Type B pancreatic cell (in vitro differentiated cells): Measurements from ENCODE around the gene RINL. TPM values are rescaled to one million over a fixed set of nuclear protein-coding genes. Genes with fewer than 3 reads are reported as not detected.

Experiments
- DNase-seq: peaks from one replicate; pipeline ENCODE4 v3.0.0; 2021; ENCODE audit warnings: mixed read lengths; ENCODE audit not compliant: unreplicated experiment; ENCODE audit errors: extremely low spot score
- H3K27ac Mint-ChIP-seq: 2 replicates; pipeline ENCODE4 v1.8.0; 2021; ENCODE audit warnings: mild to moderate bottlenecking, mixed read lengths
- H3K27me3 Mint-ChIP-seq: 2 replicates; pipeline ENCODE4 v1.8.0; 2021; ENCODE audit warnings: mixed read lengths
- H3K36me3 Mint-ChIP-seq: 2 replicates; pipeline ENCODE4 v1.8.0; 2021; ENCODE audit warnings: mixed read lengths
- H3K4me1 Mint-ChIP-seq: one replicate; pipeline ENCODE4 v1.8.0; 2021; ENCODE audit warnings: mixed read lengths; ENCODE audit not compliant: unreplicated experiment
- H3K4me3 Mint-ChIP-seq: 2 replicates; pipeline ENCODE4 v1.8.0; 2021; ENCODE audit warnings: mild to moderate bottlenecking, mixed read lengths
- H3K9me3 Mint-ChIP-seq: 2 replicates; pipeline ENCODE4 v1.8.0; 2021; ENCODE audit warnings: mixed read lengths
- total RNA-seq: library from RNA; stranded (reverse); gene quantifications from 2 replicates; pipeline ENCODE4 v1.2.1, GENCODE V29; 2021; ENCODE audit warnings: low replicate concordance
- TF ChIP-seq, protein P1 (sequence below): fragments of 200-600 bp; sonication (generic); conservative IDR thresholded peaks from 2 replicates; pipeline ENCODE4 v1.5.0; 2021; ENCODE audit warnings: antibody characterized with exemption, mild to moderate bottlenecking

Gene RINL
- total RNA-seq, 1 donor from 2014 or later: 3.4 TPM

DNA sequence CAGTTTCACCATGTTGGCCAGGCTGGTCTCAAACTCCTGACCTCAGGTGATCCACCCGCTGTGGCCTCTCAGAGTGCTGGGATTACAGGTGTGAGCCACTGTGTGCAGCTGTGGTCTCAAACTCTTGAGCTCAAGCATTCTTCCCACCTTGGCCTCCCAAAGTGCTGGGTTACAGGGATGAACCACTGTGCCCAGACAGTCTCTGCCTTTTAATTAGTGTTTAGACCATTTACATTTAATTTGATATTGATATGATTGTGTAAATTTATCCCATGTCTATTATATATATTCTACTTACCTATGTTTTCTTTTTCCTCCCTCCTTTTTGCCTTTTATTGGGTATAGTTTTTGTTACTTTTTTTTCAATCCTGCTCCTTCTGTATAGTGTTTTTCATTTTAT, 23.6 kb upstream of the RINL start:
- DNase-seq: no peak
- H3K27me3 Mint-ChIP-seq: no peaks in the 10 kb centered on the region
- no peak overlapping the region for H3K27ac Mint-ChIP-seq
- peak overlapping the region; percentile 16 for H3K4me3 Mint-ChIP-seq
- TF ChIP-seq, protein P1, sequence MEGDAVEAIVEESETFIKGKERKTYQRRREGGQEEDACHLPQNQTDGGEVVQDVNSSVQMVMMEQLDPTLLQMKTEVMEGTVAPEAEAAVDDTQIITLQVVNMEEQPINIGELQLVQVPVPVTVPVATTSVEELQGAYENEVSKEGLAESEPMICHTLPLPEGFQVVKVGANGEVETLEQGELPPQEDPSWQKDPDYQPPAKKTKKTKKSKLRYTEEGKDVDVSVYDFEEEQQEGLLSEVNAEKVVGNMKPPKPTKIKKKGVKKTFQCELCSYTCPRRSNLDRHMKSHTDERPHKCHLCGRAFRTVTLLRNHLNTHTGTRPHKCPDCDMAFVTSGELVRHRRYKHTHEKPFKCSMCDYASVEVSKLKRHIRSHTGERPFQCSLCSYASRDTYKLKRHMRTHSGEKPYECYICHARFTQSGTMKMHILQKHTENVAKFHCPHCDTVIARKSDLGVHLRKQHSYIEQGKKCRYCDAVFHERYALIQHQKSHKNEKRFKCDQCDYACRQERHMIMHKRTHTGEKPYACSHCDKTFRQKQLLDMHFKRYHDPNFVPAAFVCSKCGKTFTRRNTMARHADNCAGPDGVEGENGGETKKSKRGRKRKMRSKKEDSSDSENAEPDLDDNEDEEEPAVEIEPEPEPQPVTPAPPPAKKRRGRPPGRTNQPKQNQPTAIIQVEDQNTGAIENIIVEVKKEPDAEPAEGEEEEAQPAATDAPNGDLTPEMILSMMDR: no peak
- H3K36me3 Mint-ChIP-seq: peaks cover 3% of the 10 kb centered on the region
- H3K9me3 Mint-ChIP-seq: no peaks in the 10 kb centered on the region
- H3K4me1 Mint-ChIP-seq: peaks cover 12% of the 10 kb centered on the region

- no peaks in the 10 kb centered on the region for H3K27me3 Mint-ChIP-seq
- TF ChIP-seq, protein P1: no peak
- no peaks in the 10 kb centered on the region for H3K9me3 Mint-ChIP-seq
- H3K27ac Mint-ChIP-seq: peak overlapping the region; percentile 97
- no peak for DNase-seq
- H3K36me3 Mint-ChIP-seq: peaks cover 3% of the 10 kb centered on the region
- peaks cover 12% of the 10 kb centered on the region for H3K4me1 Mint-ChIP-seq
- peak overlapping the region; percentile 96 for H3K4me3 Mint-ChIP-seq
These were observed 22.7 kb upstream of the RINL start for GRCh38 chr19:38900743-38901190.

- no peaks in the 10 kb centered on the region for H3K27me3 Mint-ChIP-seq
- peaks cover 3% of the 10 kb centered on the region for H3K36me3 Mint-ChIP-seq
- no peaks in the 10 kb centered on the region for H3K9me3 Mint-ChIP-seq
- H3K4me3 Mint-ChIP-seq: peak overlapping the region; percentile 96
- peaks cover 12% of the 10 kb centered on the region for H3K4me1 Mint-ChIP-seq
- H3K27ac Mint-ChIP-seq: peak overlapping the region; percentile 97
- no peak for DNase-seq
- TF ChIP-seq, protein P1: no peak
These were observed 22.1 kb upstream of the RINL start for GRCh38 chr19:38900202-38900629.

GRCh38 chr19:38899447-38900201, 21.5 kb upstream of the RINL start, which contains the start of the genes NFKBIB and SIRT2:
TSS of gene NFKBIB (plus strand) at chr19:38899969. CDS start at chr19:38900033, 64 bp downstream.
TSS of gene SIRT2 (minus strand) at chr19:38899618. CDS start at chr19:38899521, 97 bp downstream.
- H3K9me3 Mint-ChIP-seq: no peaks in the 10 kb centered on the region
- DNase-seq: peak; percentile 96
- peak within 1 kb of the TSS; percentile 96 for H3K4me3 Mint-ChIP-seq
- H3K36me3 Mint-ChIP-seq: peaks cover 3% of the 10 kb centered on the region
- H3K4me1 Mint-ChIP-seq: peaks cover 12% of the 10 kb centered on the region
- TF ChIP-seq, protein P1: no peak
- H3K27me3 Mint-ChIP-seq: no peaks in the 10 kb centered on the region
- peak within 1 kb of the TSS; percentile 97 for H3K27ac Mint-ChIP-seq

DNA sequence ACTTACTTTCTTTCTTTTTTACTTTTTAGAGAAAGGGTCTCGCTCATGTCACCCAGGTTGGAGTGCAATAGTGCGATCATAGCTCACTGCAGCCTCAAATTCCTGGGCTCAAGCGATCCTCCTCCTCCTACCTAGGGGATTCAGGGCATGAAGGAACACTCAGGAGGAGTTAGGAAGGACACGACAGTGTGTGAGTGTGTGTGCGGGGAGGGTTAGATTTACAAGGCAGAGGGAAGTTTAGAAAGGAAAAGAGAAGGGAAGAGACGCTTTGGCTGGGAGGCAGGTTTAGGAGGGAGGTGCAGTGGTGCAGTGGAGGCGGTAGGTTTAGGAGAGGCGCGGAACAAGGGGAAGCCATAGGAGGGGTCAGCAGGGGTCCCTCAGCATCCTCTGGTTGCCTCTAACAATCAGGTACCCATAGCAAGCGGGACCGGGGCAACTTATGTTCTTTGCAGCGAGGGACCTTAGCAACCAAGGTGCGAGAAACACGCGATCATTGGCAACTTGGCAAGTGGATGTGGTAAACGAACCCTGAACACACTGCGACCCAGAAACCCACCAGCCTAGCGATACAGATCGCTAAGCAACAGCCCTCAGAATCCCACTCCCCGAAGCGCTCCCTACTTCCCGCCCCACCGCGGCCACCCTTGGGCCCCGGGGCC, 20.8 kb upstream of the RINL start:
- Mint-ChIP-seq H3K27me3 (no peaks in the 10 kb centered on the region), H3K4me1 (peaks cover 12% of the 10 kb centered on the region), H3K4me3 (peak overlapping the region; percentile 96), H3K9me3 (no peaks in the 10 kb centered on the region), H3K27ac (peak overlapping the region; percentile 97), H3K36me3 (peaks cover 3% of the 10 kb centered on the region)
- TF ChIP-seq, protein P1: no peak
- no peak for DNase-seq
